ENCODE results near the gene BNIPL. TPM values are rescaled to one million over a fixed set of nuclear protein-coding genes. Genes with fewer than 3 reads are reported as not detected.
A peak's percentile ranks its signal among the peaks of the same experiment; 100 is the strongest.

BNIPL gene
- total and polyA plus RNA-seq, 2 of the 8 experiments (the other 6 are each of a cell fraction or from before 2014, with no cell fraction given): 2.4 to 3.3 TPM

GRCh38 chr1:151058692-151059091 is 22.3 kb downstream of the BNIPL start:
- H2BK120ac ChIP-seq (replicated peaks; ENCODE audit: low read depth, low read length): no peak overlapping the region
- no peak for TF ChIP-seq SP2 (IDR thresholded peaks at IDR 0.05; ENCODE audit: low read length)
- TF ChIP-seq SAP30 (IDR thresholded peaks at IDR 0.05; ENCODE audit: insufficient read depth, insufficient replicate concordance, low read length): peak; percentile 52
- TF ChIP-seq SP1 (IDR thresholded peaks at IDR 0.05; ENCODE audit: low read depth, low read length): peak; percentile 14; the same call in 1 of the 2 replicates
- TF ChIP-seq POLR2A (IDR thresholded peaks at IDR 0.05; ENCODE audit: control extremely low read depth in 1 of 2, low read depth in 2 of 2, low read length in 2 of 2): peak in 1 of 2 experiments; percentile 15; a peak in 1 of 3 replicates
- TF ChIP-seq EP300 (IDR thresholded peaks at IDR 0.05; ENCODE audit: borderline replicate concordance in 1 of 2, low read depth in 2 of 2, low read length in 2 of 2): no peak
- TF ChIP-seq POLR2AphosphoS5 (IDR thresholded peaks at IDR 0.05; ENCODE audit: low read depth, low read length): no peak
- TF ChIP-seq RBBP5 (IDR thresholded peaks at IDR 0.05; ENCODE audit: borderline replicate concordance, low read depth, low read length): peak; percentile 82; the same call in 1 of the 2 replicates
- TF ChIP-seq ATF2 (IDR thresholded peaks at IDR 0.05; ENCODE audit: low read length): no peak
- peak overlapping the region; percentile 80 to 97 (median 89) for H3K4me3 ChIP-seq (ENCODE audit: extremely low read depth in 1 of 4, insufficient read depth in 2 of 4, low read depth in 3 of 4, low read length in 4 of 4)
- H4K20me1 ChIP-seq (replicated peaks in 1 of 2; ENCODE audit: control insufficient read depth in 1 of 2, insufficient read depth in 2 of 2, low read length in 2 of 2): peaks cover 0 to 8% of the 10 kb centered on the region in 2 experiments
- H3K18ac ChIP-seq (ENCODE audit: extremely low read depth, low read length): peak overlapping the region; percentile 97; the same call in 1 of the 2 replicates
- CTCF ChIA-PET (ENCODE audit: partially characterized antibody): interaction anchor here (0.6 to 7.3 kb wide), 12 partner anchors 12 to 748 kb away, joined by 3 to 95 read pairs (median 6); partner anchors contain the start of genes C1orf56, GABPB2 and MINDY1
- peaks cover 12% of the 10 kb centered on the region for H3K79me1 ChIP-seq (ENCODE audit: low read depth, low read length)
- H4K8ac ChIP-seq (ENCODE audit: extremely low read depth, insufficient read depth, low read length): no peak overlapping the region
- peak overlapping the region in 3 of 4 experiments; percentile 25 to 84 (median 81); a peak in 6 of 7 replicates for H3K9ac ChIP-seq (replicated peaks in 1 of 4; ENCODE audit: extremely low read depth in 1 of 4, low read depth in 3 of 4, low read length in 3 of 4)
- no peak overlapping the region for H2BK20ac ChIP-seq (ENCODE audit: low read length)
- H3K23me2 ChIP-seq (ENCODE audit: low read depth, low read length): peaks cover 13% of the 10 kb centered on the region; the same call in 1 of the 2 replicates
- H2BK12ac ChIP-seq (ENCODE audit: low read depth, low read length): no peak overlapping the region; the same call in 1 of the 2 replicates
- H3K79me2 ChIP-seq (ENCODE audit: control insufficient read depth in 1 of 2, insufficient read depth in 2 of 2, low read length in 2 of 2): peaks cover 7 to 62% of the 10 kb centered on the region in 2 experiments
- peak overlapping the region; percentile 81 to 96 for H3K4me2 ChIP-seq (ENCODE audit: insufficient read depth in 1 of 2, low read depth in 2 of 2, low read length in 2 of 2)
- no peak overlapping the region for H2AFZ ChIP-seq (ENCODE audit: low read length)
- H3K4me1 ChIP-seq (replicated peaks in 1 of 4; ENCODE audit: control insufficient read depth in 3 of 4, insufficient read depth in 4 of 4, low read length in 3 of 4): peaks cover 4 to 14% (median 6%) of the 10 kb centered on the region in 4 experiments; a peak in 6 of 7 replicates
- peak overlapping the region; percentile 90 for H3K56ac ChIP-seq (replicated peaks; ENCODE audit: insufficient read length, low read depth, low read length)
- H4K91ac ChIP-seq (replicated peaks; ENCODE audit: insufficient read length, low read length): peak overlapping the region; percentile 49
- no peaks in the 10 kb centered on the region for H3K9me3 ChIP-seq (ENCODE audit: insufficient read depth in 2 of 2, low read depth in 1 of 2, low read length in 1 of 2)
- H2BK5ac ChIP-seq (ENCODE audit: low read depth, low read length): peak overlapping the region; percentile 90
- peak overlapping the region; percentile 53 for H4K5ac ChIP-seq (ENCODE audit: insufficient read length, low read depth, low read length)
- H3K27ac ChIP-seq (ENCODE audit: low read depth, low read length): peak overlapping the region; percentile 63
- H2BK15ac ChIP-seq (ENCODE audit: low read length): no peak overlapping the region; the same call in 1 of the 2 replicates
- no peaks in the 10 kb centered on the region for H3K27me3 ChIP-seq (replicated peaks in 1 of 4; ENCODE audit: control insufficient read depth in 3 of 4, extremely low read depth in 1 of 4, insufficient read depth in 3 of 4, low read length in 3 of 4)
- POLR2A ChIA-PET (ENCODE audit: partially characterized antibody): interaction anchor here (0.8 to 9.1 kb wide), 10 partner anchors 10 to 131 kb away, joined by 3 to 107 read pairs (median 4); partner anchors contain the start of genes C1orf56, GABPB2, MINDY1 and VPS72
- DNase-seq (ENCODE audit: low read depth in 1 of 2, low spot score in 2 of 2) (peak in 1 of 2 experiments; percentile 61), FAIRE-seq (no peak)
- H3K36me3 ChIP-seq (ENCODE audit: control insufficient read depth in 2 of 4, insufficient read depth in 4 of 4, low read length in 3 of 4): peaks cover 15 to 30% (median 25%) of the 10 kb centered on the region in 4 experiments
- 1% methylated on average over 10 of the region's 10 CpGs; no CpG with 5 or more reads in 1 of the 2 experiments for WGBS, 2 experiments (ENCODE audit: extremely low coverage in 1 of 2, insufficient coverage in 1 of 2, insufficient read length in 1 of 2, insufficient replicate concordance in 2 of 2, low coverage in 1 of 2, low lambda C conversion rate in 2 of 2, missing lambda C conversion rate in 1 of 2)
- H2AK5ac ChIP-seq (ENCODE audit: low read depth, low read length): no peak overlapping the region
- peak overlapping the region; percentile 28 for H3K4ac ChIP-seq (replicated peaks; ENCODE audit: insufficient read length, low read depth, low read length)
- no peak overlapping the region for H3K14ac ChIP-seq (ENCODE audit: insufficient read length)
- no peak overlapping the region for H3K23ac ChIP-seq (ENCODE audit: insufficient read length)

Measured in H1 (cell line).